A549 (cell line): Measurements from ENCODE around the gene CSMD2. TPM values are rescaled to one million over a fixed set of nuclear protein-coding genes. Genes with fewer than 3 reads are reported as not detected.

Experiments used
- ATAC-seq, 2 experiments: fragments of 200-7000 bp in 1 of 2; fragments of >200 bp in 1 of 2; cut with Nextera tagmentation in 1 of 2; cut with Tn5 transposase in 1 of 2; 3 replicates each; pipeline versions ENCODE4 v1.8.0 to v1.9.1; 2018 to 2020; ENCODE audit warnings: mild to moderate bottlenecking in 1 of 2, moderate library complexity in 1 of 2
- CTCF ChIA-PET: fragments of 300-600 bp; sonication (Branson Sonifier 250); formaldehyde crosslinking; extraction: SDS; loops from one replicate; lab custom pipeline; 2021; ENCODE audit warnings: antibody characterized with exemption, inconsistent platforms; lab: Yijun Ruan, JAX
- POLR2A ChIA-PET: fragments of 350-600 bp; formaldehyde crosslinking; extraction: SDS; loops from one replicate; lab custom pipeline; 2021; ENCODE audit warnings: antibody characterized with exemption, inconsistent platforms; lab: Yijun Ruan, JAX
- DNase-seq, 2 experiments: peaks; one replicate each; pipeline versions ENCODE4 v3.0.0 to v3.0.0-alpha.2; 2011 to 2016; ENCODE audit warnings: low read depth in 1 of 2, low spot score in 1 of 2
- FAIRE-seq: peaks from 2 replicates; lab custom pipeline; 2011; peaks lifted over from hg19 to GRCh38; lab: Jason Lieb, UNC
- H3K27ac ChIP-seq, 2 experiments: fragments of >200 bp; sonication (Bioruptor Twin); formaldehyde crosslinking; 3 replicates each; pipeline ENCODE4 v1.5.1; 2016 to 2017
- H3K4me1 ChIP-seq: fragments of >200 bp; sonication (Bioruptor Twin); formaldehyde crosslinking; 3 replicates; pipeline ENCODE4 v1.6.1; 2016
- H3K4me2 ChIP-seq: fragments of >200 bp; sonication (Bioruptor Twin); formaldehyde crosslinking; 3 replicates; pipeline ENCODE4 v1.6.1; 2016
- H3K4me3 ChIP-seq: fragments of >200 bp; sonication (Bioruptor Twin); formaldehyde crosslinking; 3 replicates; pipeline ENCODE4 v1.5.1; 2016
- H3K9me3 ChIP-seq: fragments of >200 bp; sonication (Bioruptor Twin); formaldehyde crosslinking; 3 replicates; pipeline ENCODE4 v1.6.1; 2016
- CBX2 ChIP-seq: fragments of 200-600 bp; sonication (generic); IDR thresholded peaks from 2 replicates; pipeline ENCODE4 v1.6.1; 2016; ENCODE audit warnings: low read depth, mild to moderate bottlenecking, borderline replicate concordance
- EP300 ChIP-seq, 2 experiments: fragments of >200 bp; sonication (Bioruptor Twin); formaldehyde crosslinking; IDR thresholded peaks; 2 replicates in 1 of 2; 3 replicates in 1 of 2; pipeline ENCODE4 v1.6.1; 2016 to 2017
- FOSB ChIP-seq: fragments of 250-450 bp; sonication (Bioruptor Pico); IDR thresholded peaks from 2 replicates; pipeline ENCODE4 v1.5.0; 2020; ENCODE audit warnings: mild to moderate bottlenecking, moderate library complexity
- GATA3 ChIP-seq: IDR thresholded peaks from 2 replicates; pipeline ENCODE4 v1.6.1; 2012; ENCODE audit warnings: borderline replicate concordance
- HDAC2 ChIP-seq: fragments of 200-600 bp; sonication (generic); IDR thresholded peaks from 2 replicates; pipeline ENCODE4 v1.6.1; 2016
- HOXA7 ChIP-seq: fragments of 250-450 bp; sonication (Bioruptor Pico); IDR thresholded peaks from 2 replicates; pipeline ENCODE4 v1.5.0; 2020; ENCODE audit warnings: mild to moderate bottlenecking, moderate library complexity
- HOXB13 ChIP-seq: fragments of 250-450 bp; sonication (Bioruptor Pico); IDR thresholded peaks from 2 replicates; pipeline ENCODE4 v1.5.0; 2020; ENCODE audit warnings: low read depth, mild to moderate bottlenecking, moderate library complexity
- JUNB ChIP-seq: fragments of >200 bp; sonication (Bioruptor Twin); formaldehyde crosslinking; IDR thresholded peaks from 2 replicates; pipeline ENCODE4 v1.6.1; 2016
- KDM1A ChIP-seq: fragments of 200-600 bp; sonication (generic); IDR thresholded peaks from 2 replicates; pipeline ENCODE4 v1.6.1; 2016; ENCODE audit warnings: low read depth, mild to moderate bottlenecking
- KDM5A ChIP-seq: fragments of 200-600 bp; sonication (generic); IDR thresholded peaks from 2 replicates; pipeline ENCODE4 v1.6.1; 2016; ENCODE audit warnings: antibody characterized with exemption, mild to moderate bottlenecking
- MAFK ChIP-seq: fragments of 450-650 bp; IDR thresholded peaks from 2 replicates; pipeline ENCODE4 v1.6.1; 2014; ENCODE audit not compliant: partially characterized antibody
- MAZ ChIP-seq: fragments of 150-350 bp; IDR thresholded peaks from 2 replicates; pipeline ENCODE4 v1.6.1; 2014; ENCODE audit warnings: antibody characterized with exemption, low read depth, low read length, borderline replicate concordance
- MYC ChIP-seq: IDR thresholded peaks from 2 replicates; pipeline ENCODE4 v1.6.1; 2012; ENCODE audit warnings: mild to moderate bottlenecking, inconsistent platforms, low read length, improper control_type of control experiment, borderline replicate concordance
- NPAS2 ChIP-seq: fragments of 250-450 bp; sonication (Bioruptor Pico); IDR thresholded peaks from 2 replicates; pipeline ENCODE4 v1.8.0; 2022; ENCODE audit warnings: mild to moderate bottlenecking, moderate library complexity, borderline replicate concordance
- PHF8 ChIP-seq: fragments of 200-600 bp; sonication (generic); IDR thresholded peaks from 2 replicates; pipeline ENCODE4 v1.6.1; 2016; ENCODE audit warnings: low read depth, mild to moderate bottlenecking, antibody characterized with exemption, moderate library complexity, borderline replicate concordance
- RAD21 ChIP-seq, 2 experiments: fragments of >200 bp in 1 of 2; sonication (Bioruptor Twin) in 1 of 2; formaldehyde crosslinking in 1 of 2; IDR thresholded peaks in 1 of 2; conservative IDR thresholded peaks in 1 of 2; 2 replicates in 1 of 2; 3 replicates in 1 of 2; pipeline ENCODE4 v1.6.1; 2012 to 2018; ENCODE audit warnings: inconsistent platforms in 1 of 2
- RCOR1 ChIP-seq: fragments of 150-350 bp; IDR thresholded peaks from 2 replicates; pipeline ENCODE4 v1.6.1; 2014; ENCODE audit warnings: antibody characterized with exemption, low read length, low read depth
- SREBF2 ChIP-seq: fragments of 450-650 bp; IDR thresholded peaks from 2 replicates; pipeline ENCODE4 v1.6.1; 2014; ENCODE audit warnings: mild to moderate bottlenecking, moderate library complexity
- TFCP2L1 ChIP-seq: fragments of 250-450 bp; sonication (Bioruptor Pico); IDR thresholded peaks from 2 replicates; pipeline ENCODE4 v1.5.0; 2021; ENCODE audit warnings: mild to moderate bottlenecking
- ZSCAN20 ChIP-seq: fragments of 250-450 bp; sonication (Bioruptor Pico); IDR thresholded peaks from 2 replicates; pipeline ENCODE4 v1.8.0; 2022; ENCODE audit warnings: mild to moderate bottlenecking, moderate library complexity
- WGBS: methylation state at CpG from one replicate; pipeline ENCODE4 v1.1.6; 2017; ENCODE audit errors: missing lambda C conversion rate; 5-methylcytosine and 5-hydroxymethylcytosine counted together
- polyA plus RNA-seq, 4 experiments: library from polyadenylated mRNA; depleted of rRNA in 3 of 4; stranded (reverse); fragments of >200 nt; fragmentation: RNase III in 1 of 4; extraction: RNeasy Plus Mini Kit Qiagen cat#74134 plus additional on column Dnase treatment in 1 of 4; gene quantifications; 2 replicates in 3 of 4; 3 replicates in 1 of 4; pipeline ENCODE4 v1.2.3, GENCODE V29; 2011 to 2017
- TF ChIP-seq, protein P1 (sequence below): fragments of 150-350 bp; IDR thresholded peaks from 2 replicates; pipeline ENCODE4 v1.6.1; 2014; ENCODE audit warnings: low read depth, mild to moderate bottlenecking, low read length
- TF ChIP-seq, protein P2 (sequence below): fragments of >200 bp; sonication (Bioruptor Twin); formaldehyde crosslinking; IDR thresholded peaks from 2 replicates; pipeline ENCODE4 v1.6.1; 2016
- TF ChIP-seq, protein P3 (sequence below): fragments of 200-600 bp; sonication (generic); IDR thresholded peaks from 2 replicates; pipeline ENCODE4 v1.6.1; 2016; ENCODE audit warnings: antibody characterized with exemption, mild to moderate bottlenecking, moderate library complexity
- TF ChIP-seq, protein P4 (sequence below): fragments of >200 bp; sonication (Bioruptor Twin); formaldehyde crosslinking; IDR thresholded peaks from 3 replicates; pipeline ENCODE4 v1.5.1; 2016

The CSMD2 gene
- polyA plus RNA-seq, 2 of the 4 experiments (the other 2 are of a cell fraction): not detected

DNA sequence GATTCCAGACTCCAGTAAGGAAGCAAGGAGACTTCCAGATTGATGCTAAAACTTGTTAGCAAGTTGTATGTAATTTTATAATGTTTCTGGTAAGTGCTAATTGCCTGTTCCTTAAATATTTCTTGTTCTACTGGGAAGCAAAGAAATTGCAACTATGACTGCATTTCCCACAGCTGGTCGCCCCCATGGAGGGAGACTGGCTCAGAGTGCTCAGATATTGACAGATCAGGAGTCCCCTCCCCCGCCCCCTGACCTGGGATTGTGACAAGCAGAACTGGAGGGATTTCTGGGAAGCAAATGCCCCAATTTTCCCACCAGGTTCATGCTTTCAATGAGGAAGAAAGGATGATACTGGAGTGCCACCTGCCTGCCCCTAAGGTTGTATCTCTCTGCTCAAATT lies 383.4 kb downstream of the CSMD2 start (continued):
- TF ChIP-seq, protein P1, sequence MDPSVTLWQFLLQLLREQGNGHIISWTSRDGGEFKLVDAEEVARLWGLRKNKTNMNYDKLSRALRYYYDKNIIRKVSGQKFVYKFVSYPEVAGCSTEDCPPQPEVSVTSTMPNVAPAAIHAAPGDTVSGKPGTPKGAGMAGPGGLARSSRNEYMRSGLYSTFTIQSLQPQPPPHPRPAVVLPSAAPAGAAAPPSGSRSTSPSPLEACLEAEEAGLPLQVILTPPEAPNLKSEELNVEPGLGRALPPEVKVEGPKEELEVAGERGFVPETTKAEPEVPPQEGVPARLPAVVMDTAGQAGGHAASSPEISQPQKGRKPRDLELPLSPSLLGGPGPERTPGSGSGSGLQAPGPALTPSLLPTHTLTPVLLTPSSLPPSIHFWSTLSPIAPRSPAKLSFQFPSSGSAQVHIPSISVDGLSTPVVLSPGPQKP: no peak
- TF ChIP-seq PHF8 (no peak), ZSCAN20 (no peak), RAD21 (conservative IDR thresholded peaks at IDR 0.05 in 1 of 2, IDR thresholded peaks at IDR 0.05 in 1 of 2) (no peak)

DNA sequence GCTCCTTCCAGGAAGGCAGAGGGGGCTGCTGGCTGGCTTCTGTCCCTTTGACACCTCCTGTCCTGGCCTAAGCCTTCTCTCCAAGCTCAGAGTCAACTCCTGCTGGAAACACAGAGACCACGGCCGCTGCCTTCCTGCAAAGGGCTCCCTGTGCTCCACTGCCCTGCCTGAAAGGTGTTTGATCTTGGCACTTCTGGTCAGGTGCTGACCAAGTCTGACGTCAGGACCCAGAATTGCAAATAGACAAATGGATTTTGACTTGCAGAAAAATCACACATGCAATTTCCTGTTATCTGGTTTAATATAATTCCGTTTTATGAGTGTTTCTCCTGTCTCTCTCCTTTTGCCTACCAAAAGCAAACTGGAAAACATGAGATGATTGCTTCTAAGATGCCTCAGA lies 387.7 kb downstream of the CSMD2 start:
- 0% methylated on average over 4 of the region's 4 CpGs for WGBS
- CTCF ChIA-PET: no interaction called here
- no peak overlapping the region for H3K27ac ChIP-seq
- H3K4me1 ChIP-seq: no peaks in the 10 kb centered on the region
- no peak for FAIRE-seq
- DNase-seq: no peak
- no peak overlapping the region for H3K4me3 ChIP-seq
- no peak overlapping the region for H3K4me2 ChIP-seq
- H3K9me3 ChIP-seq: no peaks in the 10 kb centered on the region
- TF ChIP-seq CBX2: no peak
- TF ChIP-seq, protein P1: no peak
- TF ChIP-seq MYC: no peak
- TF ChIP-seq JUNB: no peak
- TF ChIP-seq KDM5A: no peak
- TF ChIP-seq HDAC2: no peak
- TF ChIP-seq GATA3: no peak
- TF ChIP-seq, protein P2, sequence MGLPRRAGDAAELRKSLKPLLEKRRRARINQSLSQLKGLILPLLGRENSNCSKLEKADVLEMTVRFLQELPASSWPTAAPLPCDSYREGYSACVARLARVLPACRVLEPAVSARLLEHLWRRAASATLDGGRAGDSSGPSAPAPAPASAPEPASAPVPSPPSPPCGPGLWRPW: no peak
- TF ChIP-seq RCOR1: no peak
- no peak for ATAC-seq
- POLR2A ChIA-PET: no interaction called here

DNA sequence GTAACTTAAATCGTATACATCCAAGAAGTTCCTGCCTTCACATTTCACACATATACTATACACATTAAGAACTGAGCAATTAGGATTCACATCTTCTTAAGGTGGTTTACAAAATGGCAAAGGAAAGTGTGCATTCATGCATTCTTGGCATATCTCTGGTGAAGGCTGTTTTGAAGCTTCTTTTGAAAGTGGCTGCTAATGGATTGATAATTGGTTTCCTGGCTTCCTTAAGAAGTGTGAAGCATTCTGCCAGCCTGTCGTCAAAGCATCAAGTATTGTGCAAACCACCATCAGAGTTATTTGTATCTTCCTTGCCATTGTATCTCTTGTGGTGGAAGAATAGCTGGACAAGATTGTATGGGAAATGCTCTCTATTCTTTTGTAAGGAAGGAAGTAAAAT lies 396.2 kb downstream of the CSMD2 start:
- CTCF ChIA-PET: no interaction called here
- no peak for FAIRE-seq
- 31% methylated on average over 2 of the region's 2 CpGs for WGBS

More for the DNA sequence above, 396.2 kb downstream of the CSMD2 start:
- Histone ChIP-seq H3K4me1 (no peaks in the 10 kb centered on the region), H3K9me3 (no peaks in the 10 kb centered on the region), H3K4me3 (no peak overlapping the region), H3K4me2 (no peak overlapping the region), H3K27ac (no peak overlapping the region)
- ATAC-seq: no peak
- no peak for TF ChIP-seq PHF8
- TF ChIP-seq EP300 (IDR thresholded peaks at IDR 0.05): no peak
- TF ChIP-seq, protein P1: no peak
- TF ChIP-seq, protein P3, sequence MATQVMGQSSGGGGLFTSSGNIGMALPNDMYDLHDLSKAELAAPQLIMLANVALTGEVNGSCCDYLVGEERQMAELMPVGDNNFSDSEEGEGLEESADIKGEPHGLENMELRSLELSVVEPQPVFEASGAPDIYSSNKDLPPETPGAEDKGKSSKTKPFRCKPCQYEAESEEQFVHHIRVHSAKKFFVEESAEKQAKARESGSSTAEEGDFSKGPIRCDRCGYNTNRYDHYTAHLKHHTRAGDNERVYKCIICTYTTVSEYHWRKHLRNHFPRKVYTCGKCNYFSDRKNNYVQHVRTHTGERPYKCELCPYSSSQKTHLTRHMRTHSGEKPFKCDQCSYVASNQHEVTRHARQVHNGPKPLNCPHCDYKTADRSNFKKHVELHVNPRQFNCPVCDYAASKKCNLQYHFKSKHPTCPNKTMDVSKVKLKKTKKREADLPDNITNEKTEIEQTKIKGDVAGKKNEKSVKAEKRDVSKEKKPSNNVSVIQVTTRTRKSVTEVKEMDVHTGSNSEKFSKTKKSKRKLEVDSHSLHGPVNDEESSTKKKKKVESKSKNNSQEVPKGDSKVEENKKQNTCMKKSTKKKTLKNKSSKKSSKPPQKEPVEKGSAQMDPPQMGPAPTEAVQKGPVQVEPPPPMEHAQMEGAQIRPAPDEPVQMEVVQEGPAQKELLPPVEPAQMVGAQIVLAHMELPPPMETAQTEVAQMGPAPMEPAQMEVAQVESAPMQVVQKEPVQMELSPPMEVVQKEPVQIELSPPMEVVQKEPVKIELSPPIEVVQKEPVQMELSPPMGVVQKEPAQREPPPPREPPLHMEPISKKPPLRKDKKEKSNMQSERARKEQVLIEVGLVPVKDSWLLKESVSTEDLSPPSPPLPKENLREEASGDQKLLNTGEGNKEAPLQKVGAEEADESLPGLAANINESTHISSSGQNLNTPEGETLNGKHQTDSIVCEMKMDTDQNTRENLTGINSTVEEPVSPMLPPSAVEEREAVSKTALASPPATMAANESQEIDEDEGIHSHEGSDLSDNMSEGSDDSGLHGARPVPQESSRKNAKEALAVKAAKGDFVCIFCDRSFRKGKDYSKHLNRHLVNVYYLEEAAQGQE: no peak
- TF ChIP-seq KDM1A: no peak
- TF ChIP-seq, protein P4, sequence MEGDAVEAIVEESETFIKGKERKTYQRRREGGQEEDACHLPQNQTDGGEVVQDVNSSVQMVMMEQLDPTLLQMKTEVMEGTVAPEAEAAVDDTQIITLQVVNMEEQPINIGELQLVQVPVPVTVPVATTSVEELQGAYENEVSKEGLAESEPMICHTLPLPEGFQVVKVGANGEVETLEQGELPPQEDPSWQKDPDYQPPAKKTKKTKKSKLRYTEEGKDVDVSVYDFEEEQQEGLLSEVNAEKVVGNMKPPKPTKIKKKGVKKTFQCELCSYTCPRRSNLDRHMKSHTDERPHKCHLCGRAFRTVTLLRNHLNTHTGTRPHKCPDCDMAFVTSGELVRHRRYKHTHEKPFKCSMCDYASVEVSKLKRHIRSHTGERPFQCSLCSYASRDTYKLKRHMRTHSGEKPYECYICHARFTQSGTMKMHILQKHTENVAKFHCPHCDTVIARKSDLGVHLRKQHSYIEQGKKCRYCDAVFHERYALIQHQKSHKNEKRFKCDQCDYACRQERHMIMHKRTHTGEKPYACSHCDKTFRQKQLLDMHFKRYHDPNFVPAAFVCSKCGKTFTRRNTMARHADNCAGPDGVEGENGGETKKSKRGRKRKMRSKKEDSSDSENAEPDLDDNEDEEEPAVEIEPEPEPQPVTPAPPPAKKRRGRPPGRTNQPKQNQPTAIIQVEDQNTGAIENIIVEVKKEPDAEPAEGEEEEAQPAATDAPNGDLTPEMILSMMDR: no peak
- no peak for TF ChIP-seq TFCP2L1 (CRISPR knock-in tag)
- no peak for TF ChIP-seq MAZ
- no peak for TF ChIP-seq NPAS2 (CRISPR knock-in tag)
- TF ChIP-seq HOXA7: no peak
- no peak for TF ChIP-seq HOXB13 (CRISPR knock-in tag)
- no peak for TF ChIP-seq MAFK
- TF ChIP-seq FOSB: no peak
- no peak for TF ChIP-seq SREBF2
- POLR2A ChIA-PET: no interaction called here
- no peak for DNase-seq
